Measurements from ENCODE around the gene LRRTM4. TPM values are rescaled to one million over a fixed set of nuclear protein-coding genes. Genes with fewer than 3 reads are reported as not detected.
"Not testable (repeated sequence)": the region's sequence is repeated elsewhere in the genome, so short reads cannot be mapped to it uniquely, and the experiment has no call there.

LRRTM4 gene
- total and polyA plus RNA-seq, 2 of the 13 experiments (the other 11 are each of a cell fraction or from before 2014, with no cell fraction given), result 1.2 TPM

DNA sequence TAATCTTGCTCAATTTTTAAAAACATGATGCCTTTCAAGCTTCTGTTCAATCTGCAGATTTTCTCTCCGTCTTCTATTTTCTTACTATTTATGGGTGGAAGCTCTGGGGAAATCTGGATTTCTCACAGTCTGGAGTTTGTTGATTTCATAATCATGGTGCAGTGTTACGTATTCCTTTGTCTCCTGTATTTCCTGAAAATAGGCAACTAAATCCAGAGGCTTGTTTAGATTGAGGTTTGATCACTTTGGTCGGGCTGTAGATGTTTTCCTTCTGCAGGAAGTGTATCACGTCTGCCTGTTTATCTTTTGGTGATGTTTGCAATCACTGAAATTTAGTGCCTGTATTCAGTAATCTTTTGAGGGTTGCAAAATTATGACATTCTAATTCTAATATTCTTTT, 487.7 kb downstream of the LRRTM4 start (continued):
- TF ChIP-seq, protein P1, sequence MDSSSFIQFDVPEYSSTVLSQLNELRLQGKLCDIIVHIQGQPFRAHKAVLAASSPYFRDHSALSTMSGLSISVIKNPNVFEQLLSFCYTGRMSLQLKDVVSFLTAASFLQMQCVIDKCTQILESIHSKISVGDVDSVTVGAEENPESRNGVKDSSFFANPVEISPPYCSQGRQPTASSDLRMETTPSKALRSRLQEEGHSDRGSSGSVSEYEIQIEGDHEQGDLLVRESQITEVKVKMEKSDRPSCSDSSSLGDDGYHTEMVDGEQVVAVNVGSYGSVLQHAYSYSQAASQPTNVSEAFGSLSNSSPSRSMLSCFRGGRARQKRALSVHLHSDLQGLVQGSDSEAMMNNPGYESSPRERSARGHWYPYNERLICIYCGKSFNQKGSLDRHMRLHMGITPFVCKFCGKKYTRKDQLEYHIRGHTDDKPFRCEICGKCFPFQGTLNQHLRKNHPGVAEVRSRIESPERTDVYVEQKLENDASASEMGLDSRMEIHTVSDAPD (CRISPR knock-in tag; IDR thresholded peaks at IDR 0.05), result no peak
- TF ChIP-seq ZNF30 (CRISPR knock-in tag; IDR thresholded peaks at IDR 0.05), result no peak
- TF ChIP-seq, protein P2, sequence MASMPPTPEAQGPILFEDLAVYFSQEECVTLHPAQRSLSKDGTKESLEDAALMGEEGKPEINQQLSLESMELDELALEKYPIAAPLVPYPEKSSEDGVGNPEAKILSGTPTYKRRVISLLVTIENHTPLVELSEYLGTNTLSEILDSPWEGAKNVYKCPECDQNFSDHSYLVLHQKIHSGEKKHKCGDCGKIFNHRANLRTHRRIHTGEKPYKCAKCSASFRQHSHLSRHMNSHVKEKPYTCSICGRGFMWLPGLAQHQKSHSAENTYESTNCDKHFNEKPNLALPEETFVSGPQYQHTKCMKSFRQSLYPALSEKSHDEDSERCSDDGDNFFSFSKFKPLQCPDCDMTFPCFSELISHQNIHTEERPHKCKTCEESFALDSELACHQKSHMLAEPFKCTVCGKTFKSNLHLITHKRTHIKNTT (CRISPR knock-in tag; IDR thresholded peaks at IDR 0.05), result no peak

- H3K36me3 ChIP-seq (replicated peaks in 1 of 2; ENCODE audit: control insufficient read depth in 1 of 2, insufficient read depth in 2 of 2, low read length in 2 of 2); H4K20me1 ChIP-seq (ENCODE audit: insufficient read depth, low read length); H3K9ac ChIP-seq (ENCODE audit: insufficient read depth, low read depth, low read length); H3K4me1 ChIP-seq (ENCODE audit: insufficient read depth, low read length); H3K4me2 ChIP-seq (ENCODE audit: low read depth, low read length); H2AFZ ChIP-seq (ENCODE audit: low read length); H3K9me3 ChIP-seq (ENCODE audit: low read length); H3K27ac ChIP-seq (ENCODE audit: extremely low read length, insufficient read depth, low read length); intact Hi-C loops (cut with micrococcal nuclease; ENCODE audit: unreplicated experiment); H3K4me3 ChIP-seq (replicated peaks in 1 of 3; ENCODE audit: insufficient read depth in 1 of 3, low read depth in 2 of 3, low read length in 3 of 3); FAIRE-seq; H3K27me3 ChIP-seq (ENCODE audit: control insufficient read depth in 1 of 2, insufficient read depth in 2 of 2, low read length in 2 of 2); CTCF ChIA-PET (ENCODE audit: low intra/inter-chr PET ratio, low total read pairs); in situ Hi-C loops (cut with HindIII; ENCODE audit: extremely low pct_ligation_motif_present, low pct_unique_long_range_greater_than_20kb); POLR2A ChIA-PET; BruUV-seq (replicated peaks); DNase-seq (ENCODE audit: low spot score); ATAC-seq; H3K79me2 ChIP-seq (ENCODE audit: insufficient read depth, low read length): not testable (repeated sequence)
- WGBS (ENCODE audit: low lambda C conversion rate), result 41% methylated on average over 5 of the region's 5 CpGs
These were observed 492.9 kb downstream of the LRRTM4 start for GRCh38 chr2:77029237-77029636.

- H3K9ac ChIP-seq (ENCODE audit: insufficient read depth, low read depth, low read length), result no peak overlapping the region
- CTCF ChIA-PET (ENCODE audit: low intra/inter-chr PET ratio, low total read pairs), result no interaction called here
- no peak overlapping the region for H2AFZ ChIP-seq (ENCODE audit: low read length)
- TF ChIP-seq TCF7 (IDR thresholded peaks at IDR 0.05; ENCODE audit: low read depth) (0 out of 2 replicates have a peak, but pooled peaks have one; percentile 15), ZNF431 (CRISPR knock-in tag; IDR thresholded peaks at IDR 0.05; ENCODE audit: borderline replicate concordance, low read depth) (no peak)
- WGBS (ENCODE audit: low lambda C conversion rate), result 10% methylated on average over 3 of the region's 3 CpGs
- peak; percentile 21 for DNase-seq (ENCODE audit: low spot score)
- no peaks in the 10 kb centered on the region for H3K79me2 ChIP-seq (ENCODE audit: insufficient read depth, low read length)
- H3K27me3 ChIP-seq (ENCODE audit: control insufficient read depth in 1 of 2, insufficient read depth in 2 of 2, low read length in 2 of 2), result no peaks in the 10 kb centered on the region
- FAIRE-seq, result no peak
- no peak overlapping the region for H3K27ac ChIP-seq (ENCODE audit: extremely low read length, insufficient read depth, low read length)
- H3K36me3 ChIP-seq (replicated peaks in 1 of 2; ENCODE audit: control insufficient read depth in 1 of 2, insufficient read depth in 2 of 2, low read length in 2 of 2), result no peaks in the 10 kb centered on the region
- H4K20me1 ChIP-seq (ENCODE audit: insufficient read depth, low read length), result no peaks in the 10 kb centered on the region
- in situ Hi-C loops (cut with HindIII; ENCODE audit: extremely low pct_ligation_motif_present, low pct_unique_long_range_greater_than_20kb) (no loop called here), intact Hi-C loops (cut with micrococcal nuclease; ENCODE audit: unreplicated experiment) (no loop called here)
- POLR2A ChIA-PET, result no interaction called here
- no peak overlapping the region for H3K4me3 ChIP-seq (replicated peaks in 1 of 3; ENCODE audit: insufficient read depth in 1 of 3, low read depth in 2 of 3, low read length in 3 of 3)
- no peak for ATAC-seq
- no TSS peak for BruUV-seq (replicated peaks)
- H3K4me1 ChIP-seq (ENCODE audit: insufficient read depth, low read length), result no peaks in the 10 kb centered on the region
- no peak overlapping the region for H3K4me2 ChIP-seq (ENCODE audit: low read depth, low read length)
- H3K9me3 ChIP-seq (ENCODE audit: low read length), result no peaks in the 10 kb centered on the region
These were observed 494.1 kb downstream of the LRRTM4 start for GRCh38 chr2:77028032-77028600.
